ENCODE data around the gene SYT8. TPM values are rescaled to one million over a fixed set of nuclear protein-coding genes. Genes with fewer than 3 reads are reported as not detected.

Gene SYT8
- total and polyA plus RNA-seq, 2 of the 8 experiments (the other 6 are each of a cell fraction or from before 2014, with no cell fraction given): not detected

DNA sequence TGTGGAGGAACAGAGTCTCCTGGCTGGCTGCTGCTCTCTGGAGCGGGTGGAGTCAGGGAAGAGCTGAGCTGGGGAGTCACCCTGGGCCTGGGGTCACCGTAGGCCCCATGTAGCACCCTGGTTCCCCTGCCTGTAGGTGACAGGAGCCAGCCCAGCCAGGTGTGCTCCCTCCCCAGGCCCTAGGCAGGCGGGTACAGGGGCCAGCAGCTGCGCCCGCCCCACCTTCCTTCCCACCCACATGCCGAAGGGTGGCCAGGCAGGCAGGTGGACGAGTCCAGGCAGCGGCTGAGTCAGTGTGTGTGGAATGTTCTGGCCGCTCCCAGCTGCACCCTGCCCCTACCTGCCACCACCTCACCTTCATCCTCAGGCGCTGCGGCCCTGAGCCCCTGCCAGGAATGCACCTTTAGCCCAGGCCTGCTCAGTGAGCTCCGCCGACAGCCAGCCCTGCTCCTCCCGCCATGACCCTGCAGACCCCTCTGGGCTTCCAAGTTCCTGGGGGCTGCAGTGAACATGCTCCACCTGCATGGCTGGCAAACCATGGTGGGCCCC is 654 bp upstream of the SYT8 start:
- Histone ChIP-seq H4K20me1 (replicated peaks in 1 of 2; ENCODE audit: control insufficient read depth in 1 of 2, insufficient read depth in 2 of 2, low read length in 2 of 2) (no peaks in the 10 kb centered on the region), H3K23ac (ENCODE audit: insufficient read length) (no peak overlapping the region), H2BK12ac (ENCODE audit: low read depth, low read length) (no peak overlapping the region), H3K79me1 (ENCODE audit: low read depth, low read length) (no peaks in the 10 kb centered on the region), H3K4me2 (ENCODE audit: insufficient read depth in 1 of 2, low read depth in 2 of 2, low read length in 2 of 2) (no peak overlapping the region), H3K14ac (ENCODE audit: insufficient read length) (no peak overlapping the region), H3K4ac (replicated peaks; ENCODE audit: insufficient read length, low read depth, low read length) (no peak overlapping the region), H3K79me2 (ENCODE audit: control insufficient read depth in 1 of 2, insufficient read depth in 2 of 2, low read length in 2 of 2) (no peaks in the 10 kb centered on the region), H3K9ac (replicated peaks in 1 of 4; ENCODE audit: extremely low read depth in 1 of 4, low read depth in 3 of 4, low read length in 3 of 4) (no peak overlapping the region), H3K56ac (replicated peaks; ENCODE audit: insufficient read length, low read depth, low read length) (no peak overlapping the region), H2BK120ac (replicated peaks; ENCODE audit: low read depth, low read length) (no peak overlapping the region), H4K8ac (ENCODE audit: extremely low read depth, insufficient read depth, low read length) (no peak overlapping the region), H3K23me2 (ENCODE audit: low read depth, low read length) (no peaks in the 10 kb centered on the region), H2BK20ac (ENCODE audit: low read length) (no peak overlapping the region), H2BK5ac (ENCODE audit: low read depth, low read length) (0 out of 2 replicates have a peak overlapping the region, but pooled peaks have one; percentile 44), H3K4me1 (replicated peaks in 1 of 4; ENCODE audit: control insufficient read depth in 3 of 4, insufficient read depth in 4 of 4, low read length in 3 of 4) (peaks cover 0 to 4% (median 2%) of the 10 kb centered on the region in 4 experiments; a peak in 4 of 7 replicates), H2BK15ac (ENCODE audit: low read length) (no peak overlapping the region), H3K36me3 (ENCODE audit: control insufficient read depth in 2 of 4, insufficient read depth in 4 of 4, low read length in 3 of 4) (no peaks in the 10 kb centered on the region), H2AFZ (ENCODE audit: low read length) (no peak overlapping the region), H2AK5ac (ENCODE audit: low read depth, low read length) (no peak overlapping the region), H3K27me3 (replicated peaks in 1 of 4; ENCODE audit: control insufficient read depth in 3 of 4, extremely low read depth in 1 of 4, insufficient read depth in 3 of 4, low read length in 3 of 4) (peaks cover 0 to 6% (median 1%) of the 10 kb centered on the region in 4 experiments; a peak in 3 of 7 replicates), H3K4me3 (ENCODE audit: extremely low read depth in 1 of 4, insufficient read depth in 2 of 4, low read depth in 3 of 4, low read length in 4 of 4) (no peak overlapping the region), H4K5ac (ENCODE audit: insufficient read length, low read depth, low read length) (no peak overlapping the region), H3K18ac (ENCODE audit: extremely low read depth, low read length) (no peak overlapping the region), H3K27ac (ENCODE audit: low read depth, low read length) (no peak overlapping the region), H4K91ac (replicated peaks; ENCODE audit: insufficient read length, low read length) (no peak overlapping the region), H3K9me3 (ENCODE audit: insufficient read depth in 2 of 2, low read depth in 1 of 2, low read length in 1 of 2) (no peaks in the 10 kb centered on the region)
- POLR2A ChIA-PET (ENCODE audit: partially characterized antibody): interaction anchor here (1.3 kb wide), 1 partner anchor 9 kb away, joined by 4 read pairs; no protein-coding TSS in a partner anchor
- DNase-seq (ENCODE audit: low read depth in 1 of 2, low spot score in 2 of 2): no peak
- no peak for FAIRE-seq
- WGBS, 2 experiments (ENCODE audit: extremely low coverage in 1 of 2, insufficient coverage in 1 of 2, insufficient read length in 1 of 2, insufficient replicate concordance in 2 of 2, low coverage in 1 of 2, low lambda C conversion rate in 2 of 2, missing lambda C conversion rate in 1 of 2): 93% methylated on average over 13 of the region's 14 CpGs; no CpG with 5 or more reads in 1 of the 2 experiments
- CTCF ChIA-PET (ENCODE audit: partially characterized antibody): interaction anchor here (0.7 to 15.8 kb wide), 54 partner anchors 9 to 806 kb away, joined by 3 to 439 read pairs (median 6); partner anchors contain the start of genes H19, KRTAP5-6, MRPL23 and PRR33
- TF ChIP-seq, protein P1, sequence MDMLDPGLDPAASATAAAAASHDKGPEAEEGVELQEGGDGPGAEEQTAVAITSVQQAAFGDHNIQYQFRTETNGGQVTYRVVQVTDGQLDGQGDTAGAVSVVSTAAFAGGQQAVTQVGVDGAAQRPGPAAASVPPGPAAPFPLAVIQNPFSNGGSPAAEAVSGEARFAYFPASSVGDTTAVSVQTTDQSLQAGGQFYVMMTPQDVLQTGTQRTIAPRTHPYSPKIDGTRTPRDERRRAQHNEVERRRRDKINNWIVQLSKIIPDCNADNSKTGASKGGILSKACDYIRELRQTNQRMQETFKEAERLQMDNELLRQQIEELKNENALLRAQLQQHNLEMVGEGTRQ (IDR thresholded peaks at IDR 0.05; ENCODE audit: low read length): no peak
- no peak for TF ChIP-seq SAP30 (IDR thresholded peaks at IDR 0.05; ENCODE audit: insufficient read depth, insufficient replicate concordance, low read length)
- TF ChIP-seq YY1 (IDR thresholded peaks at IDR 0.05; ENCODE audit: low read depth, low read length): no peak
- TF ChIP-seq POLR2A (IDR thresholded peaks at IDR 0.05; ENCODE audit: control extremely low read depth in 1 of 2, low read depth in 2 of 2, low read length in 2 of 2): no peak
- no peak for TF ChIP-seq TAF7 (optimal IDR thresholded peaks at IDR 0.05; ENCODE audit: borderline replicate concordance, low read depth, low read length)
- TF ChIP-seq ATF3 (IDR thresholded peaks at IDR 0.05; ENCODE audit: insufficient read depth, low read depth, low read length): no peak
- TF ChIP-seq ZNF274 (IDR thresholded peaks at IDR 0.05; ENCODE audit: borderline replicate concordance, extremely low read depth, low read length): no peak
- TF ChIP-seq CHD2 (IDR thresholded peaks at IDR 0.05; ENCODE audit: low read length): no peak
- no peak for TF ChIP-seq KDM4A (IDR thresholded peaks at IDR 0.05; ENCODE audit: low read depth, low read length, severe bottlenecking)
- no peak for TF ChIP-seq MAFK (IDR thresholded peaks at IDR 0.05; ENCODE audit: low read depth, low read length)
